Measurements from ENCODE around the gene SDHAF4.

SDHAF4 gene

DNA sequence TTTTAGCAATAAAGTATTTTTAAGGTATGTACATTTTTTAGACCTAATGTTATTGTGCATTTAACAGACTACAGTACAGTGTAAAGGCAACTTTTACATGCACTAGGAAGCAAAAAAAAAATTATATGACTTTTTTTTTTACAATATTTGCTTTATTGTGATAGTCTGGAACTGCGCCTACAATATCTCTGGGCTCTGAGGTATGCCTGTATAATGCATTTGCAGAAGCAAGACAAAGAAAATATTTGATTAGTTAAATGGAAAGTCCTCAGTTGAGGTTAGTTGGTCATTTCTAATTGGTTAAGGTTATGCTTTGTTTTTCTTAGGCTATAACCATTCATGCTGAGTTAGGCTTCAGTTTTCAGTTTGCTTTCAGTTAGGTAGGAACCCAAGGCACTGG lies 54.0 kb downstream of the SDHAF4 start:
- Histone ChIP-seq H3K36me3 (ENCODE audit: control insufficient read depth, insufficient read depth, low read length) (no peaks in the 10 kb centered on the region), H3K9ac (no peak overlapping the region), H3K4me3 (ENCODE audit: low read depth, low read length) (no peak overlapping the region), H3K79me2 (no peaks in the 10 kb centered on the region), H3K4me1 (no peaks in the 10 kb centered on the region), H3K27ac (no peak overlapping the region), H2AFZ (no peak overlapping the region), H3K4me2 (ENCODE audit: low read length) (no peak overlapping the region), H3K27me3 (ENCODE audit: control insufficient read depth, insufficient read depth, low read length) (no peaks in the 10 kb centered on the region), H3K9me3 (ENCODE audit: control insufficient read depth, low read length) (no peaks in the 10 kb centered on the region)
- TF ChIP-seq, protein P1, sequence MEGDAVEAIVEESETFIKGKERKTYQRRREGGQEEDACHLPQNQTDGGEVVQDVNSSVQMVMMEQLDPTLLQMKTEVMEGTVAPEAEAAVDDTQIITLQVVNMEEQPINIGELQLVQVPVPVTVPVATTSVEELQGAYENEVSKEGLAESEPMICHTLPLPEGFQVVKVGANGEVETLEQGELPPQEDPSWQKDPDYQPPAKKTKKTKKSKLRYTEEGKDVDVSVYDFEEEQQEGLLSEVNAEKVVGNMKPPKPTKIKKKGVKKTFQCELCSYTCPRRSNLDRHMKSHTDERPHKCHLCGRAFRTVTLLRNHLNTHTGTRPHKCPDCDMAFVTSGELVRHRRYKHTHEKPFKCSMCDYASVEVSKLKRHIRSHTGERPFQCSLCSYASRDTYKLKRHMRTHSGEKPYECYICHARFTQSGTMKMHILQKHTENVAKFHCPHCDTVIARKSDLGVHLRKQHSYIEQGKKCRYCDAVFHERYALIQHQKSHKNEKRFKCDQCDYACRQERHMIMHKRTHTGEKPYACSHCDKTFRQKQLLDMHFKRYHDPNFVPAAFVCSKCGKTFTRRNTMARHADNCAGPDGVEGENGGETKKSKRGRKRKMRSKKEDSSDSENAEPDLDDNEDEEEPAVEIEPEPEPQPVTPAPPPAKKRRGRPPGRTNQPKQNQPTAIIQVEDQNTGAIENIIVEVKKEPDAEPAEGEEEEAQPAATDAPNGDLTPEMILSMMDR (IDR thresholded peaks at IDR 0.05), result no peak

GRCh38 chr6:70622461-70622860 lies 55.7 kb downstream of the SDHAF4 start:
- Histone ChIP-seq H3K36me3 (ENCODE audit: control insufficient read depth, insufficient read depth, low read length) (no peaks in the 10 kb centered on the region), H3K9me3 (ENCODE audit: control insufficient read depth, low read length) (no peaks in the 10 kb centered on the region), H3K4me2 (ENCODE audit: low read length) (no peak overlapping the region), H3K79me2 (no peaks in the 10 kb centered on the region), H3K4me1 (no peaks in the 10 kb centered on the region), H3K27me3 (ENCODE audit: control insufficient read depth, insufficient read depth, low read length) (no peaks in the 10 kb centered on the region), H3K9ac (no peak overlapping the region), H3K27ac (no peak overlapping the region), H3K4me3 (ENCODE audit: low read depth, low read length) (no peak overlapping the region), H2AFZ (no peak overlapping the region)
- TF ChIP-seq, protein P1 (IDR thresholded peaks at IDR 0.05), result no peak

GRCh38 chr6:70625436-70625835 lies 58.7 kb downstream of the SDHAF4 start:
- no peaks in the 10 kb centered on the region for H3K79me2 ChIP-seq
- no peak overlapping the region for H3K27ac ChIP-seq
- no peak overlapping the region for H2AFZ ChIP-seq
- H3K36me3 ChIP-seq (ENCODE audit: control insufficient read depth, insufficient read depth, low read length), result no peaks in the 10 kb centered on the region
- no peaks in the 10 kb centered on the region for H3K9me3 ChIP-seq (ENCODE audit: control insufficient read depth, low read length)
- no peak overlapping the region for H3K4me3 ChIP-seq (ENCODE audit: low read depth, low read length)
- no peak overlapping the region for H3K9ac ChIP-seq
- TF ChIP-seq, protein P1 (IDR thresholded peaks at IDR 0.05), result no peak
- H3K4me2 ChIP-seq (ENCODE audit: low read length), result no peak overlapping the region
- no peaks in the 10 kb centered on the region for H3K27me3 ChIP-seq (ENCODE audit: control insufficient read depth, insufficient read depth, low read length)
- no peaks in the 10 kb centered on the region for H3K4me1 ChIP-seq

DNA sequence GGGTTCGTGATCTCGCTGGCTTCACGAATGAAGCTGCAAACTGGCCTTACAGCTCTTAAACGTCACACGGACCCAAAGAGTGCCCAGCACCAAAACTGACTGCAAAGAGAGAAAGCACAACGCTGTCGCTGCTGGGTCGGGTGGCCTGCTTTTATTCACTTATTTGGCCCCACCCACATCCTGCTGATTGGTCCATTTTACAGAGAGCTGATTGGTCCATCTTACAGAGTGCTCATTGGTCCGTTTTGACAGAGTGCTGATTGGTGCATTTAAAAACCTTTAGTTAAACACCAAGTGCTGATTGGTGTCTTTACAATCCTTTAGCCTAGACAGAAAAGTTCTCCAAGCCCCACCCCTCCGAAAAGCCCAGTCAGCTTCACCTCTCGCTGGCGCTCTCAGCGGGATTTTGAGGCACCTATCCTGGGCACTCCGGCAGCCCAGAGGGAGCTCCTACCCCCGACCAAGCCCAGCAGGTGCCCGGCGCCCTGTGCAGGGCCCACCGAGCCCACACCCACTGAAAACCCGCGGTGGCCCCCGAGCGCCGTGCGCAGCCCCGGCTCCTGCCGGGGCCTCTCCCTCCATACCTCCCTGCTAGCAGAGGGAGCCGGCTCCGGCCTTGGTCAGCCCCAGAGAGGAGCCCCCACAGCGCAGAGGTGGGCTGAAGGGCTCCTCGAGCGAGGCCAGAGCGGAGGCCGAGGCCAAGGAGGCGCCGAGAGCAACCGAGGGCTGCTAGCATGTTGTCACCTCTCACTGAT lies 60.9 kb downstream of the SDHAF4 start:
- TF ChIP-seq, protein P1 (IDR thresholded peaks at IDR 0.05), result no peak
- Histone ChIP-seq H2AFZ (no peak overlapping the region), H3K27me3 (ENCODE audit: control insufficient read depth, insufficient read depth, low read length) (no peaks in the 10 kb centered on the region), H3K4me2 (ENCODE audit: low read length) (no peak overlapping the region), H3K9ac (no peak overlapping the region), H3K27ac (no peak overlapping the region), H3K36me3 (ENCODE audit: control insufficient read depth, insufficient read depth, low read length) (no peaks in the 10 kb centered on the region), H3K4me3 (ENCODE audit: low read depth, low read length) (no peak overlapping the region), H3K9me3 (ENCODE audit: control insufficient read depth, low read length) (no peaks in the 10 kb centered on the region), H3K4me1 (no peaks in the 10 kb centered on the region), H3K79me2 (no peaks in the 10 kb centered on the region)

- Histone ChIP-seq H3K4me1 (no peaks in the 10 kb centered on the region), H3K27ac (no peak overlapping the region), H3K4me3 (ENCODE audit: low read depth, low read length) (no peak overlapping the region), H3K4me2 (ENCODE audit: low read length) (no peak overlapping the region), H3K9ac (no peak overlapping the region), H3K27me3 (ENCODE audit: control insufficient read depth, insufficient read depth, low read length) (no peaks in the 10 kb centered on the region), H2AFZ (no peak overlapping the region), H3K79me2 (no peaks in the 10 kb centered on the region), H3K36me3 (ENCODE audit: control insufficient read depth, insufficient read depth, low read length) (no peaks in the 10 kb centered on the region), H3K9me3 (ENCODE audit: control insufficient read depth, low read length) (no peaks in the 10 kb centered on the region)
- TF ChIP-seq, protein P1 (IDR thresholded peaks at IDR 0.05), result no peak
These were observed 63.2 kb downstream of the SDHAF4 start for GRCh38 chr6:70629929-70630328.
